ENCODE data around the gene ID4. TPM values are rescaled to one million over a fixed set of nuclear protein-coding genes. Genes with fewer than 3 reads are reported as not detected.

The ID4 gene
- total RNA-seq, 1 donor from 2014 or later = 103 TPM

DNA sequence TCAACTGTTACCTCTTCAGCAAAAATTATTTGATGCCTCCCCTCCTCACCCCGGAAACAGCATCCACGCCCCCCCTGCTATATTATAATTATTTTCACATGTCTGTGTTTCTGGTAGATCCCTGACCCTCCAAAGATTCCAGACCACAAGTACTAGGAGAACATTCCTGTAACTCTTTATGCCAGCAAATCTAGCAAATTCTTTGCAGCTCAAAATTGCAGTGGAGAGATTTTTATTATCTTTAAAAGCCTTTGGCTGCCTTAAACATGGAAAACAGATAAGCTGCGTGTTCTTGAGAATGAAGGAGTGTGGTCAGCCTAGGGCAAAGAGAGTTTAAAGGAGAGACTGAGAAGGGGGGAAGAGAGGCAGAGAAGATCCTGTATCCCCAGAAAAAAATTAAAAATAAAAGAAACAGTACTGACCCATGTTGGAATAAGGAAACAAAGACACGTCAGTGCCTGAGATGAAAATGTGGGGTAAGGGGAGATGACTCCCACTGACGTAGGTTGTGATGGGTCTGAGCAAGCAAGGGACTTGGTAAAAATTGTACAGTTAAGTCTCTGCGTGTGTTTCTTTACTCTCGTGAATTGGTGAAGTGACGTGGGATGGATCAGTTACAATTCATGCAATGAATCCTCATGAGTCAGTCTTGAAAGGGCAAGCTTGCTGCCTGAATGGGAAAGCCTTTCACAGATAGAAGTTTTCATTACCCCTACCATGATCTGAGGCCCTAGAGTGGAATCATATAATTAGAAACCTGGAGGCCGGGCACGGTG is 8.3 kb downstream of the ID4 start:
- H3K27ac ChIP-seq = peak overlapping the region; percentile 96
- H3K36me3 ChIP-seq = no peaks in the 10 kb centered on the region
- intact Hi-C loops (cut with DNase I) = loop anchor here (10.0 kb wide), 3 partner anchors 521 to 1581 kb away; partner anchors contain the start of genes DEK and E2F3
- no peak for DNase-seq (ENCODE audit: low spot score in 2 of 2)
- H3K4me1 ChIP-seq = peaks cover 0 to 24% of the 10 kb centered on the region in 2 donors
- H3K4me3 ChIP-seq = peak overlapping the region; percentile 13 to 24
- no peaks in the 10 kb centered on the region for H3K9me3 ChIP-seq
- TF ChIP-seq CTCF (IDR thresholded peaks at IDR 0.05) = no peak
- no peaks in the 10 kb centered on the region for H3K27me3 ChIP-seq

DNA sequence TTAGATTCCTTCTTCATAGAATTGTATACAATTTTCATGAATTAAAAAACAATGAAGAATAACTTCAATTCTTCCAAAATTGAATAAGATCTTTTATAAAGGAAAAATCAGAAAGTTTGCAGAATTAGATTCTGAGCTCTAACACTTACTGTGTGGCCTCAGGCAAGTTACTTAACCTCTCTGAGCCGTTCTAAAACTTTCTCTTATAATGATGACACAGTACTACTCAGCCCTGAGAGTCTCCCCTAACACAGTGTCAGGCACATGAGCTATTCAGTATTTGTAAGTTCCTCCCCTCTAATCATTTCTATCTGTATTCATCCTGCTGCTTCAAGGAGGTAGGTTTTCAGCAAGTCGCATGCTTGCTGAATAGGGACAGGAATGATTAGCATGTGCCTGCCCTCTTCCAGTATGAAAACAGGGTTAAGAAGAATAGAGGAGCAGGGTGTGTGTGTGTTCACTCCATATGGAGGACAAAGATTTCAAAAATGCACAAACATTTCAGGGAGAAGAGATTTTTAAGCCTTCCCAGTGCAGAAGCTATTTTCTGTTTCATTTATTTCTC is 11.4 kb downstream of the ID4 start:
- no peak for DNase-seq (ENCODE audit: low spot score in 2 of 2)
- no peak for TF ChIP-seq CTCF (IDR thresholded peaks at IDR 0.05)
- intact Hi-C loops (cut with DNase I) = loop anchor here (10.0 kb wide), 3 partner anchors 524 to 1584 kb away; partner anchors contain the start of genes DEK and E2F3
- Histone ChIP-seq H3K27me3 (no peaks in the 10 kb centered on the region), H3K9me3 (no peaks in the 10 kb centered on the region), H3K4me3 (peak overlapping the region in 1 of 2 donors; percentile 47), H3K4me1 (peaks cover 5 to 31% of the 10 kb centered on the region in 2 donors), H3K27ac (peak overlapping the region; percentile 84 to 89), H3K36me3 (no peaks in the 10 kb centered on the region)

- intact Hi-C loops (cut with DNase I) = loop anchor here (10.0 kb wide), 3 partner anchors 524 to 1584 kb away; partner anchors contain the start of genes DEK and E2F3
- Histone ChIP-seq H3K36me3 (no peaks in the 10 kb centered on the region), H3K27me3 (no peaks in the 10 kb centered on the region), H3K4me3 (peak overlapping the region; percentile 16 to 47), H3K27ac (peak overlapping the region; percentile 84 to 89), H3K9me3 (no peaks in the 10 kb centered on the region), H3K4me1 (peaks cover 5 to 31% of the 10 kb centered on the region in 2 donors)
- TF ChIP-seq CTCF (IDR thresholded peaks at IDR 0.05) = no peak
- DNase-seq (ENCODE audit: low spot score in 2 of 2) = no peak
These were observed 12.0 kb downstream of the ID4 start for GRCh38 chr6:19849196-19849595.

DNA sequence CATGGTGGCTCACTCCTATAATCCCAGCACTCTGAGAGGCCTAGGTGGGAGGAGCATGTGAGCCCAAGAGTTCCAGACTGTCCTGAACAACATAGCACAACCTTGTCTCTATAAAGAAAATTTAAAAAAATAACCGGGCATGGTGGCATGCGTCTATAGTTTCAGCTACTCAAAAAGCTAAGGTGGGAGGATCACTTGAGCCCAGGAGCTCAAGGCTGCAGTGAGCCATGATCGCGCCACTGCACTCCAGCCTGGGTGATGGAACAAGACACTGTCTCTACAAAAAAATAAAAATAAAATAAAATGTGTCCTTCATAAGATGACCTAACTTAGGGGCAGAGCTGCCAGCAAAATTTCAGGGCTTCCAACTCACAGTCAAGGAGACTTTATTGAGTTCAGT is 12.6 kb downstream of the ID4 start:
- Histone ChIP-seq H3K27me3 (no peaks in the 10 kb centered on the region), H3K4me3 (peak overlapping the region; percentile 16 to 47), H3K27ac (peak overlapping the region; percentile 84 to 89), H3K9me3 (no peaks in the 10 kb centered on the region), H3K36me3 (no peaks in the 10 kb centered on the region), H3K4me1 (peaks cover 5 to 27% of the 10 kb centered on the region in 2 donors)
- intact Hi-C loops (cut with DNase I) = loop anchor here (2.0 to 10.0 kb wide), 7 partner anchors 37 to 1585 kb away; partner anchors contain the start of genes DEK and E2F3
- DNase-seq (ENCODE audit: low spot score in 2 of 2) = no peak
- no peak for TF ChIP-seq CTCF (IDR thresholded peaks at IDR 0.05)

GRCh38 chr6:19851241-19852089 is 14.3 kb downstream of the ID4 start:
- Histone ChIP-seq H3K4me3 (peak overlapping the region in 1 of 2 donors; percentile 48), H3K36me3 (no peaks in the 10 kb centered on the region), H3K27me3 (no peaks in the 10 kb centered on the region), H3K4me1 (peaks cover 5 to 15% of the 10 kb centered on the region in 2 donors), H3K9me3 (no peaks in the 10 kb centered on the region), H3K27ac (peak overlapping the region; percentile 76 to 89)
- TF ChIP-seq CTCF (IDR thresholded peaks at IDR 0.05) = peak; percentile 75 to 97 (median 89)
- no peak for DNase-seq (ENCODE audit: low spot score in 2 of 2)
- intact Hi-C loops (cut with DNase I) = loop anchor here (2.0 to 10.0 kb wide), 5 partner anchors 39 to 1327 kb away; no protein-coding TSS in a partner anchor

All from ascending aorta (tissue), 2 donors.